ENCODE results near the gene COL8A2. TPM values are rescaled to one million over a fixed set of nuclear protein-coding genes. Genes with fewer than 3 reads are reported as not detected.

Gene COL8A2
- 0.99 and 1.4 TPM in 2 replicates for total RNA-seq (2014; rRNA removed; shearing (Covaris generic); ENCODE audit: low replicate concordance)

GRCh38 chr1:36125129-36125991 lies at the start of gene COL8A2:
Gene COL8A2, minus strand, starts transcription at chr1:36125222. Its CDS starts 24,980 bp downstream, at chr1:36100242.
- DNase-seq: no peak
- no peaks in the 10 kb centered on the region for H3K27me3 ChIP-seq
- no peaks in the 10 kb centered on the region for H3K36me3 ChIP-seq
- no peak within 1 kb of the TSS for H3K4me3 ChIP-seq
- H3K9me3 ChIP-seq: no peaks in the 10 kb centered on the region

- Histone ChIP-seq H3K27me3 (no peaks in the 10 kb centered on the region), H3K4me3 (no peak overlapping the region), H3K36me3 (peaks cover 73% of the 10 kb centered on the region), H3K9me3 (no peaks in the 10 kb centered on the region)
- no peak for DNase-seq
Observed at GRCh38 chr1:36174713-36175112, 49.7 kb upstream of the COL8A2 start.

GRCh38 chr1:36172983-36173382 lies 48.0 kb upstream of the COL8A2 start:
- H3K36me3 ChIP-seq: peaks cover 67% of the 10 kb centered on the region
- DNase-seq: peak; percentile 23
- H3K27me3 ChIP-seq: no peaks in the 10 kb centered on the region
- no peak overlapping the region for H3K4me3 ChIP-seq
- no peaks in the 10 kb centered on the region for H3K9me3 ChIP-seq

GRCh38 chr1:36172017-36172747 lies 47.2 kb upstream of the COL8A2 start:
- peaks cover 67% of the 10 kb centered on the region for H3K36me3 ChIP-seq
- H3K27me3 ChIP-seq: no peaks in the 10 kb centered on the region
- no peak for DNase-seq
- no peak overlapping the region for H3K4me3 ChIP-seq
- no peaks in the 10 kb centered on the region for H3K9me3 ChIP-seq

DNA sequence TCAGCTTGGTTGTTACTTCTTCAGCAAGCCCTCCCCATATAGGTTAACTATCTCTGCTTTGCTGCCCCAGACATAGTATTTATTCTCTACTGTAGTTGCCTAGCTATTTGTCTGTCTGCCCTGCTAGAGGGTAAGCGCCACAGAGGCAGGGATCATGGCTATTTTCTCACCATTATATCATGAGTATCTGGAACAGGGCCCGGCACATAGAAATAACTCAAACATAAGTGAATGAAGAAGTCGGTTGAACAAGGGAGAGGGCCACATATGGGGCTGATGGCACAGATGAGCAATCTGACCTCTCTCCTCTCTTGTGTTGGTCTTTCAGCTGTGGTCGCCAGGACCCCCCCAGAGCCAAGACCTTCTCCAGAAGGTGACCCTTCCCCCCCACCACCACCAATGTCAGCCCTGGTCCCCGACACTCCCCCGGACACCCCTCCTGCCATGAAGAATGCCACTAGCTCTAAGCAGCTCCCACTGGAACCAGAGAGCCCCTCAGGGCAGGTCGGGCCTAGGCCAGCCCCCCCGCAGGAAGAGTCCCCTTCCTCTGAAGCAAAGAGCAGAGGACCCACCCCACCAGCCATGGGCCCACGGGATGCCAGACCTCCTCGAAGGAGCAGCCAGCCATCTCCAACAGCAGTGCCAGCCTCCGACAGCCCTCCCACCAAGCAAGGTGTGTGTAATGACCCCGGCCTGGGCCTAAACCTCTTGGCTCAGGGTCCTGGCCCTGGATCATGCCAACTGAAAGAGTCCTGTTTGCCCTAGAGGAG lies 45.8 kb upstream of the COL8A2 start:
- Histone ChIP-seq H3K27me3 (no peaks in the 10 kb centered on the region), H3K9me3 (no peaks in the 10 kb centered on the region), H3K36me3 (peaks cover 68% of the 10 kb centered on the region), H3K4me3 (no peak overlapping the region)
- DNase-seq: no peak

- Histone ChIP-seq H3K36me3 (peaks cover 48% of the 10 kb centered on the region), H3K27me3 (no peaks in the 10 kb centered on the region), H3K9me3 (no peaks in the 10 kb centered on the region), H3K4me3 (no peak overlapping the region)
- DNase-seq: no peak
Observed at GRCh38 chr1:36168514-36168913, 43.5 kb upstream of the COL8A2 start.

GRCh38 chr1:36166938-36167905 lies 42.2 kb upstream of the COL8A2 start:
- DNase-seq: no peak
- H3K36me3 ChIP-seq: peaks cover 38% of the 10 kb centered on the region
- no peaks in the 10 kb centered on the region for H3K27me3 ChIP-seq
- H3K4me3 ChIP-seq: no peak overlapping the region
- no peaks in the 10 kb centered on the region for H3K9me3 ChIP-seq

- H3K27me3 ChIP-seq: no peaks in the 10 kb centered on the region
- no peaks in the 10 kb centered on the region for H3K9me3 ChIP-seq
- peaks cover 40% of the 10 kb centered on the region for H3K36me3 ChIP-seq
- DNase-seq: no peak
- no peak overlapping the region for H3K4me3 ChIP-seq
Observed at GRCh38 chr1:36166136-36166535, 41.1 kb upstream of the COL8A2 start.

DNA sequence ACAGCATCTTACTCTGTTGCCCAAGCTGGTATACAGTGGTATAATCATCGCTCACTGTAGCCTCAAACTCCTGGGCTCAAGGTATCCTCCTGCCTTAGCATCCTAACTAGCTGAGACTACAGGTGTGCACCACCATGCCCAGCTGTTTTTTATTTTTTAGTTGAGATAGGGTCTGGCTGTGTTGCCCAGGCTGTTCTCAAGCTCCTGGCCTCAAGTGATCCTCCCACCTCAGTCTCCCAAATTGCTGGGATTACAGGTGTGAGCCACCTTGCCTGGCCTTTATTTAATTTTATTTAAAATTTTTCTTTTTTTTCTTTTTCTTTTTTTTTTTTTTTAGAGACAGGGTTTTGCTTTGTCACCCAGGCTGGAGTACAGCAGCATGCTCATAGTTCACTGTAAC lies 40.1 kb upstream of the COL8A2 start:
- no peak overlapping the region for H3K4me3 ChIP-seq
- H3K9me3 ChIP-seq: no peaks in the 10 kb centered on the region
- H3K36me3 ChIP-seq: peaks cover 44% of the 10 kb centered on the region
- H3K27me3 ChIP-seq: no peaks in the 10 kb centered on the region
- no peak for DNase-seq

GRCh38 chr1:36164361-36164760 lies 39.3 kb upstream of the COL8A2 start:
- H3K27me3 ChIP-seq: no peaks in the 10 kb centered on the region
- no peaks in the 10 kb centered on the region for H3K9me3 ChIP-seq
- H3K36me3 ChIP-seq: peaks cover 52% of the 10 kb centered on the region
- no peak for DNase-seq
- H3K4me3 ChIP-seq: no peak overlapping the region

DNA sequence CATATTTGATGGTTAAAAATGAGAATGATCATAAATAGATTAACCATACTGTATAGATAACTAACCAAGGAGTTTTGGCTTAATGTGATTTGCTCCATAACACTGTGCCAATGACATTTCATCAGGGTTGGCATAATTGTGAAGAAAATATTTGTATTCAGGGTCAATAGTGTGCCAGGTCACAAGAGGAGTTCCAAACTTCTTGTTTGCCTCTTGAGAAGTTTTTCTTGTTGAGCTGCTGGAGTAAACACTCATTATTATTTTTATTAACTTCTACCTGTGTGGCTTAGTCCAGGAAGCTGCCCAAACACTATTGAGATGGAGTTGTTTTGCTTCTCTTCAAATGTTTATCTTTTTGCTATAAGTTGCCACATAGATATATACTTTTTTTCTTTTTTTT lies 38.4 kb upstream of the COL8A2 start:
- no peak for DNase-seq
- no peak overlapping the region for H3K4me3 ChIP-seq
- H3K36me3 ChIP-seq: peaks cover 55% of the 10 kb centered on the region
- H3K27me3 ChIP-seq: no peaks in the 10 kb centered on the region
- H3K9me3 ChIP-seq: no peaks in the 10 kb centered on the region

DNA sequence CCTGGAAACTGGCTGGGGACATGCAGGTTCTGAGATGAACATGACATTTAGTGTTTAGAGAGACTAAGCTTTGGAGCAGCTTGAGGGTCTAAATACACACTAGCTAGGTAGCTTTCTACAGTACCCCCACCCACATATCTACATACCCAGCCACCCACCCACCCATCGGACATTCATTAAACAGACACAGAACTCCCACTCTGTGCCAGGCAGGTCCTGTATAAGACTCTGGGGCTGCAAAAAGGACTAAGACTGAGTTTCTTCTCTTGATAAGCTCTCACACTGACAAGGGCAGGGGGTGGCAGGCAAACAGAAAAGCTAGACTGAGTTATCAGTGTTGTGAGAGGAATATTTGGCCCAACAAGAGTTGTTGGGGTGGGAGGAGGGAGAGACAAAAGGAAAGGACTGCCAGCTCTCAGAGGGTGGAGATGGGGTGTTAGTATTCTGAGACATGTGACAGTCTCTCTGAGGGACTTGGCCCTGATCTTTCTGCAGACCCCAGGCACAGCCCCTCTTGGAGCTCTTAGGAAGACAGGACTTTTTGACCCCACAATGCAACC lies 37.7 kb upstream of the COL8A2 start:
- H3K9me3 ChIP-seq: no peaks in the 10 kb centered on the region
- H3K4me3 ChIP-seq: no peak overlapping the region
- H3K27me3 ChIP-seq: no peaks in the 10 kb centered on the region
- no peak for DNase-seq
- H3K36me3 ChIP-seq: peaks cover 60% of the 10 kb centered on the region

GRCh38 chr1:36161641-36162531 lies 36.9 kb upstream of the COL8A2 start:
- peak overlapping the region; percentile 47; the same call in 1 of the 2 replicates for H3K4me3 ChIP-seq
- peaks cover 56% of the 10 kb centered on the region for H3K36me3 ChIP-seq
- no peak for DNase-seq
- H3K27me3 ChIP-seq: no peaks in the 10 kb centered on the region
- no peaks in the 10 kb centered on the region for H3K9me3 ChIP-seq

DNA sequence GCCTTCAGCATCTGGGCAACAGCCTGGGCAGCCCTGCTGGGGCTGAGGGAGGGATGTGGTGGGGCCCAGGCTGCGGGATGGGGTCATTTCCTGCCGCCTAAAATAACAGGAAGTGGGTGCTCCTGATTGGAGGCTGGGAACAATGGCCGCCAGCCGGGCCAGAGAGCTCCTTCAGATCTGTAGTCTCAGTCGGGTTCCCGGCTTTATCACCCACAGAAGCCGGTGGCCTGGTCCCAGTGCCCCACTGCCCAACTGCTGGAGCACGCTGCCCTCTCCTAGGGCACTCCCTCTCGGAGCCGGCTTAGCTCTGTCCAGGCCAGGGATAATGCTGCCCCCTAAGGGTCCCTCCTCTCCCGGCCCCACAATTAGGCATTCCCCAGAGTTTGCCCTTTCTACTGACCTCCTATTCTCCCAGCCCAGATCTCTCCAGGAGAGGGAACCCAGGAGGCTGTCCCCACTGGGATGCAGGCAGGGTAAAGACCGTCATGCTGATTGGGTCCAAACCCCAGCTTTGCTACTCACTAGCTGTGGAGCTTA lies 36.0 kb upstream of the COL8A2 start:
- Histone ChIP-seq H3K9me3 (no peaks in the 10 kb centered on the region), H3K4me3 (peak overlapping the region; percentile 47), H3K36me3 (peaks cover 53% of the 10 kb centered on the region), H3K27me3 (no peaks in the 10 kb centered on the region)
- peak; percentile 81 for DNase-seq

Data from MG63 (cell line).